HEK293 (cell line): ENCODE results near the gene LYST.

Experiments used
- CTCF ChIP-seq: fragments of 450-650 bp; formaldehyde crosslinking; IDR thresholded peaks from 2 replicates; pipeline ENCODE4 v1.5.1; 2016; ENCODE audit warnings: missing biosample characterization, missing genetic modification characterization
- PRDM10 ChIP-seq: fragments of 450-650 bp; formaldehyde crosslinking; IDR thresholded peaks from 2 replicates; pipeline ENCODE4 v1.5.1; 2016; ENCODE audit warnings: missing biosample characterization, missing genetic modification characterization
- REPIN1 ChIP-seq: fragments of 450-650 bp; formaldehyde crosslinking; IDR thresholded peaks from 2 replicates; pipeline ENCODE4 v1.5.1; 2017; ENCODE audit warnings: missing biosample characterization, missing genetic modification characterization, low read depth
- YY1 ChIP-seq: fragments of 450-650 bp; formaldehyde crosslinking; IDR thresholded peaks from 2 replicates; pipeline ENCODE4 v1.5.1; 2018; ENCODE audit warnings: missing biosample characterization, missing genetic modification characterization
- ZBTB20 ChIP-seq: fragments of 450-650 bp; formaldehyde crosslinking; IDR thresholded peaks from 2 replicates; pipeline ENCODE4 v1.5.1; 2016; ENCODE audit warnings: missing biosample characterization, missing genetic modification characterization
- ZBTB8A ChIP-seq: fragments of 450-650 bp; formaldehyde crosslinking; IDR thresholded peaks from 2 replicates; pipeline ENCODE4 v1.5.1; 2016; ENCODE audit warnings: missing biosample characterization, missing genetic modification characterization
- ZNF639 ChIP-seq: fragments of 450-650 bp; formaldehyde crosslinking; IDR thresholded peaks from 2 replicates; pipeline ENCODE4 v1.5.1; 2016; ENCODE audit warnings: missing biosample characterization, missing genetic modification characterization

GRCh38 chr1:235736263-235736662, 130.4 kb downstream of the LYST start:
- no peak for TF ChIP-seq CTCF (tag by site-specific recombination)
- no peak for TF ChIP-seq ZBTB8A (tag by site-specific recombination)
- no peak for TF ChIP-seq PRDM10 (tag by site-specific recombination)
- no peak for TF ChIP-seq ZBTB20
- TF ChIP-seq YY1: no peak
- TF ChIP-seq REPIN1: no peak
- no peak for TF ChIP-seq ZNF639 (tag by site-specific recombination)
